CD4-positive, alpha-beta T cell treated with Interleukin-2 at 100 ng/mL for 4 hours (primary cell): ENCODE measurements around the gene ATP7A.
"Not testable (repeated sequence)": the region's sequence is repeated elsewhere in the genome, so short reads cannot be mapped to it uniquely, and the experiment has no call there.

Source experiments
- DNase-seq: peaks from one replicate; pipeline ENCODE4 v3.0.0-alpha.2; 2020; ENCODE audit warnings: low spot score

ATP7A gene

GRCh38 chrX:77910108-77910840 is at the start of gene ATP7A:
Gene ATP7A (plus strand): TSS chrX:77910693. CDS start chrX:77971642, 60,949 bp downstream.
- DNase-seq, result peak; percentile 93

- DNase-seq, result no peak
Observed at GRCh38 chrX:77875372-77875771, 35.1 kb upstream of the ATP7A start.

GRCh38 chrX:77881418-77881817 is 29.1 kb upstream of the ATP7A start:
- not testable (repeated sequence) for DNase-seq

DNA sequence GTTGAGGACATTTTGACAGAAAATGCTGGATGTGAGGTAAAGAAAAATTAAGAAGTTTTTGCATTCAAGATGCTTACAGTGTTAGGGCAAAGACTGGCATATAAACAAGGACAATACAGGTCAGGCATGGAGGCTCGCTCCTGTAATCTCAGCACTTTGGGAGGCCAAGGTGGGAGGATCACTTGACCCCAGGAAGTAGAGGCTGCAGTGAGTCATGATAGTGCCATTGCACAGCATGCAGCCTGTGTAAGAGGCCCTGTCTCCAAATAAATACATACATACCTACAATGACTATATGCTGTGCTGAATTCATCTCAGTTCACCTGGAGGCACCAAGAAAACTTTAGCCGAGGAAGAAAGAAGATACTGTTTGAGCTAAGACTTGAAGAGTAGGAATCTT is 17.6 kb upstream of the ATP7A start:
- DNase-seq, result no peak

DNA sequence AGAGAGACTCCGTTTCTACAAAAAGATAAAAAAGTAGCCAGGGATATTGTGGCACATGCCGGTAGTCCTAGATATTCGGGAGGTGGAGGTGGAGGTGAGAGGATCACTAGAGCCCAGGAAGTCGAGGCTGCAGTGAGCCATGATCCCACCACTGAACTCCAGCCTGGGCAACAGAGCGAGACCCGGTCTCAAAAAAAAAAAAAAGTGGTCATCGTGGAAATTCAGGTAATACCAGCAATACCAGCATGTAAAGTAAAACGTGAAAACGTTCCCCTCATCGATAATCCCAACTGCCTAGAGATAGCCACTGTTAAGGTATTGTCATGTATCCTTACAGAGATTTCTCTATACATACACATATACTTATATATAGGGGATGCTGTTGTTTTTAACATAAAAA is 16.8 kb upstream of the ATP7A start:
- DNase-seq, result no peak

DNA sequence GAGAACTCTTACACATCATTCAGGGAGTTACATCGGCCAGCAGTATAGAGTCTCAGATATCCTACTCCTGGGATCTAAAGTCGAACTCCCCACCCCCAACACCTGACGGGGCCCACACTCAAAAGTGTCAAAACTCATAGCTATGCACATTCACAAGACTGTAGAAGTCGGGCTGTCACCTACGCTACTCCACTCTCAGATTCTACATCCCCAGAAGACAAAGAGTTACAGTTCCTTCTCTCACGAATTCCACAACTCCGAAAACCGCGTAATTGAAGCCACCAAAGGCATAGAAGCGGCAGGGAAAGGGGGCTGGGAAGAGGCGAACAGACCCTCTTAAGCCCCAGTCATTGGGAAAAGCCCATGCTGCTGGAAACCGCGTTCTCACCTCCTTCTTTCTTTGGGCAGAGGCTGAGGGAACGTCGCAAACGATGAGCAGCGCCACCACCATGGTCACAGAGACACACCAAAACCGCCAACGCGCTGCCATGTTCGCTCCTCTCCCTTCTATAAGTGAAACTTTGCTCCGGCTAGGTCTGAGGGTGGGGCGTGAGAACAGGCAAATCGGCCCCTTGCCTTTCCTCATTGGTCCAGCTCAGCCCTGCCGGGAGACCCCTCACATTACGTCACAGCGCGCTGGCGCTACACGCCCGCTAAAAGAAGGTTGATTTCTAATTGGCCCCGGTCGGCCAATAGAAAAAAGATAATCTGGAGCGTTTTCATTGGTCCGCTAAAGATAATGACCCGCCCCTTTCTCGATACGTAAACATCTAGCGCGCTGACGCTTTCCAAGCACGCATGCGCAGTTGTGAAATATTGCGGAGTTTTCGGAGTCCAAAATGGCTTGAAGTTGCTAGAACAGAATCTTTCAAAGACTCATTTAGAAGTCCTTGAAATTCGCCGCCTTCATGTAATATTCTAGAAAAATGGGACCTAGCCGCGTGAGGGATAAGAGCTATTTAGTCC is 15.3 kb upstream of the ATP7A start, which contains the start of gene MAGT1:
TSS of gene MAGT1 (minus strand) at position 515 of the 966 bp plus-strand sequence. CDS start at position 490, 25 bp downstream.
- peak; percentile 95 for DNase-seq

- DNase-seq, result peak; percentile 93
Observed at GRCh38 chrX:77899081-77899828, 11.2 kb upstream of the ATP7A start, which contains the start of gene COX7B. Gene COX7B (plus strand): TSS chrX:77899468. CDS start chrX:77899554, 86 bp downstream.

- no peak for DNase-seq
Observed at GRCh38 chrX:77900688-77901087, 9.8 kb upstream of the ATP7A start.

- DNase-seq, result no peak
Observed at GRCh38 chrX:77901506-77901905, 9.0 kb upstream of the ATP7A start.

- no peak for DNase-seq
Observed at GRCh38 chrX:77917294-77917933, 6.9 kb downstream of the ATP7A start.

GRCh38 chrX:77918568-77918967 is 8.1 kb downstream of the ATP7A start:
- no peak for DNase-seq

- DNase-seq, result not testable (repeated sequence)
Observed at GRCh38 chrX:77919370-77919769, 8.9 kb downstream of the ATP7A start.

- no peak for DNase-seq
Observed at GRCh38 chrX:77922787-77923186, 12.3 kb downstream of the ATP7A start.

GRCh38 chrX:77924320-77924859 is 13.9 kb downstream of the ATP7A start:
- no peak for DNase-seq

DNA sequence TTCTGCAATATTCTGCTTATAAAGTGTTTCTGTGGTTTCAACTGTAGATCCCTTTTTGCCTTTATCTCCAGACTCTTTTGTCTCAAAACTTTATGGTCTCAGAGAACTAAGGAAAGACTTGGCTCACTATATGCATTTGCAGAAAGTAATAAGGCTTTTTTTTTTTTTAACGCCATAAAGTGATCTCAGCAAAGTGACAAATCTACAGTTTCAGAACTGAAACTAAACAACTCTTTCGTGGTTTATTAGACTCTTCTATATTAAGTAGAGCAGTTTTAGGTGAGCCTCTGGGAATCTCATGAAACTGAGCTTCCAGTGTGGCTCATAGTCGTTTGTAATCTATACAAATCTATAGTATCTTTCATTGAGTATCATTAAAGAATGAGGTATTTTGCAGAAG is 15.3 kb downstream of the ATP7A start:
- no peak for DNase-seq

DNA sequence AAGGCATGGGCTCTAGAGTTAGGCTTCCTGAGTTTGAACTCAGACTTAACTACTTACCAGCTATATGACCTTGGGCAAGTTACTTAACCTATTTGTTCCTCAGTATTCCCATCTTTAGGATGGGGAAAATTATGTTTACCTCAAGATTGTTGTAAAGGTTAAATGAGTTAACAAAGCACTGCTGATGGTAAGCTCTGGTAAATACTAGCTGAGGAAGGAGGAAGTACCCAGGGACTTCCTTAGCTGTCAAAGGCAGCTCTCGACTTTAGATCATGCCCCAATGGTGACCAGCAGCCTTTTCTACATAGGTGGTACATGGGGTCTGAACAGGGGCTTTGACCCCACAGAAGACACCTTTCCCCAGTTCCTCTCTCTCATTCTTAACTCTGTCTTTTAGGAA is 20.1 kb downstream of the ATP7A start:
- no peak for DNase-seq

GRCh38 chrX:77935886-77936285 is 25.4 kb downstream of the ATP7A start:
- DNase-seq, result no peak

GRCh38 chrX:77936299-77936698 is 25.8 kb downstream of the ATP7A start:
- no peak for DNase-seq

DNA sequence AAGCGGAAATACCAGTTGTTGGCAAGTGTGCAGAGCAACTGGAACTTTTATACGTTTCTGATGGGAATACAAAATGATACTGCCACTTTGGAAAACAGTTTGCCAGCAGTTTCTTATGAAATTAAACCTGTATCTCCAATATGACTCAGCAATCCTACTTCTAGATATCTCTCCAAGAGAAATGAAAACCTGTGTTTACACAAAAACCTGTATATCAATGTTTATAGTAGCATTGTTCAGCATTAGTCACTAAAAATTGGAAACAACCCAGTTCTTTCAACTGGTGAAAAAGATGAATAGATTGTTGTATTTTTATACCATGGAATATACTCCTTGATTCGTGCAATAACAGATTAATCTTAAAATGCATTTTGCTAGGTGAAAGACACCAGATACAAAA is 26.8 kb downstream of the ATP7A start:
- DNase-seq, result no peak

DNA sequence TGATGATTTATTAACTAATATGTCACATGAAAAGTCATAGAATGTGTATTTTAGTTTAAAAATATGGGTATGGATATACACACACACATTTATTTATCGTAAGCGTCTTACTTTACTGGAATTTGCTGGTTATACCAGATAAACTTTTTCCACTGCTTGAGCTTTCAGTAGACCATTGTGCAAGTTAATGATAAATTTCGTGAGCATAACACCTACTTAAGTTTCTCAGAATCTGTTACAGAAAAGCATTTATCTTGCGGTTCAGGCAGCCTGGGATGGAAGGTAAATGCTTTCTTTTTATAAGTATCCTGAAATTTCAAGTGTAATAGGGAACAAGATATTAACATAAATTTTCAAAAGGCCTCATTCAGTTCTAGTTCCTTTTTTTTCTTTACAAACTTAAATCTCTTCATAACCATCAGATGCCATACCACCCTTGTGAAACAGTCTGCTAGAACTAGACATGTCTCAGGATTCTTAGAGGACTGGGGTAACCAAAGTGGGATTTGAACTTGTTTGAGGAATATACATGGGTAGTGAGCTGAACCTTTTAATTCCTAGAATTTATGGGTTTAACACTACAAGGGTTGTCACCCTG is 27.7 kb downstream of the ATP7A start:
- DNase-seq, result no peak

GRCh38 chrX:77945031-77945430 is 34.5 kb downstream of the ATP7A start:
- DNase-seq, result not testable (repeated sequence)
